SK-N-SH treated with all-trans-retinoic acid at 6 μM for 48 hours (cell line): Measurements from ENCODE around the gene AIM2.

Experiments
- ATAC-seq: fragments of 200-7000 bp; cut with Tn5 transposase; 3 replicates; pipeline ENCODE4 v1.9.1; 2020; ENCODE audit warnings: mild to moderate bottlenecking, moderate library complexity
- ARNTL ChIP-seq: fragments of 450-650 bp; formaldehyde crosslinking; IDR thresholded peaks from 2 replicates; pipeline ENCODE4 v1.5.0; 2020; ENCODE audit warnings: low read depth, mild to moderate bottlenecking, moderate library complexity, borderline replicate concordance
- BACH2 ChIP-seq: fragments of 250-450 bp; sonication (Bioruptor Pico); IDR thresholded peaks from 2 replicates; pipeline ENCODE4 v1.9.0; 2021; ENCODE audit warnings: mild to moderate bottlenecking, borderline replicate concordance
- CREB5 ChIP-seq: fragments of 250-450 bp; sonication (Bioruptor Pico); IDR thresholded peaks from 2 replicates; pipeline ENCODE4 v1.5.1; 2020; ENCODE audit warnings: low read depth, mild to moderate bottlenecking, moderate library complexity
- CSDC2 ChIP-seq: fragments of 250-450 bp; sonication (Bioruptor Pico); IDR thresholded peaks from 2 replicates; pipeline ENCODE4 v1.5.0; 2020; ENCODE audit warnings: mild to moderate bottlenecking, moderate library complexity
- ESRRG ChIP-seq: fragments of 250-450 bp; sonication (Bioruptor Pico); IDR thresholded peaks from 2 replicates; pipeline ENCODE4 v1.6.1; 2021; ENCODE audit warnings: mild to moderate bottlenecking
- GLIS3 ChIP-seq: fragments of 250-450 bp; sonication (Bioruptor Pico); IDR thresholded peaks from 2 replicates; pipeline ENCODE4 v1.5.0; 2020; ENCODE audit warnings: mild to moderate bottlenecking, moderate library complexity
- ISL1 ChIP-seq: fragments of 250-450 bp; sonication (Bioruptor Pico); IDR thresholded peaks from 2 replicates; pipeline ENCODE4 v2.1.2; 2022; ENCODE audit warnings: mild to moderate bottlenecking, moderate library complexity
- OSR1 ChIP-seq: fragments of 250-450 bp; sonication (Bioruptor Pico); IDR thresholded peaks from 2 replicates; pipeline ENCODE4 v1.8.0; 2022; ENCODE audit warnings: moderate library complexity, mild to moderate bottlenecking, inconsistent platforms
- PPARA ChIP-seq: fragments of 250-450 bp; sonication (Bioruptor Pico); IDR thresholded peaks from 2 replicates; pipeline ENCODE4 v1.5.0; 2020; ENCODE audit warnings: mild to moderate bottlenecking, borderline replicate concordance
- RARB ChIP-seq: fragments of 250-450 bp; sonication (Bioruptor Pico); IDR thresholded peaks from 2 replicates; pipeline ENCODE4 v1.8.0; 2021; ENCODE audit warnings: mild to moderate bottlenecking, moderate library complexity
- SNAI2 ChIP-seq: fragments of 250-450 bp; sonication (Bioruptor Pico); IDR thresholded peaks from 2 replicates; pipeline ENCODE4 v1.5.0; 2020; ENCODE audit warnings: mild to moderate bottlenecking, moderate library complexity
- TCF4 ChIP-seq: fragments of 250-450 bp; sonication (Bioruptor Pico); IDR thresholded peaks from 2 replicates; pipeline ENCODE4 v1.8.0; 2021; ENCODE audit warnings: mild to moderate bottlenecking, moderate library complexity, borderline replicate concordance
- TOX ChIP-seq: fragments of 250-450 bp; sonication (Bioruptor Pico); IDR thresholded peaks from 2 replicates; pipeline ENCODE4 v1.8.0; 2021; ENCODE audit warnings: mild to moderate bottlenecking, moderate library complexity, borderline replicate concordance
- ZC3H10 ChIP-seq: fragments of 250-450 bp; sonication (Bioruptor Pico); IDR thresholded peaks from 2 replicates; pipeline ENCODE4 v1.5.1; 2021; ENCODE audit warnings: mild to moderate bottlenecking, moderate library complexity
- ZFP3 ChIP-seq: fragments of 250-450 bp; sonication (Bioruptor Pico); IDR thresholded peaks from 2 replicates; pipeline ENCODE4 v1.5.0; 2020; ENCODE audit warnings: mild to moderate bottlenecking, moderate library complexity
- ZFP30 ChIP-seq: fragments of 450-650 bp; formaldehyde crosslinking; IDR thresholded peaks from 2 replicates; pipeline ENCODE4 v1.5.0; 2022; ENCODE audit warnings: mild to moderate bottlenecking, moderate library complexity
- ZNF565 ChIP-seq: fragments of 450-650 bp; formaldehyde crosslinking; conservative IDR thresholded peaks from 2 replicates; pipeline ENCODE4 v1.5.0; 2020; ENCODE audit warnings: low read depth, mild to moderate bottlenecking, moderate library complexity
- ZNF8 ChIP-seq: fragments of 450-650 bp; formaldehyde crosslinking; IDR thresholded peaks from 2 replicates; pipeline ENCODE4 v1.5.0; 2020; ENCODE audit warnings: mild to moderate bottlenecking, moderate library complexity
- TF ChIP-seq, protein P1 (sequence below): fragments of 250-450 bp; sonication (Bioruptor Pico); IDR thresholded peaks from 2 replicates; pipeline ENCODE4 v1.8.0; 2020; ENCODE audit warnings: mild to moderate bottlenecking, moderate library complexity, borderline replicate concordance
- TF ChIP-seq, protein P2 (sequence below): fragments of 250-450 bp; sonication (Bioruptor Pico); IDR thresholded peaks from 2 replicates; pipeline ENCODE4 v1.8.0; 2021; ENCODE audit warnings: low read depth, mild to moderate bottlenecking, moderate library complexity, borderline replicate concordance
- TF ChIP-seq, protein P3 (sequence below): fragments of 250-450 bp; sonication (Bioruptor Pico); IDR thresholded peaks from 2 replicates; pipeline ENCODE4 v1.5.0; 2020; ENCODE audit warnings: mild to moderate bottlenecking, moderate library complexity

AIM2 gene

DNA sequence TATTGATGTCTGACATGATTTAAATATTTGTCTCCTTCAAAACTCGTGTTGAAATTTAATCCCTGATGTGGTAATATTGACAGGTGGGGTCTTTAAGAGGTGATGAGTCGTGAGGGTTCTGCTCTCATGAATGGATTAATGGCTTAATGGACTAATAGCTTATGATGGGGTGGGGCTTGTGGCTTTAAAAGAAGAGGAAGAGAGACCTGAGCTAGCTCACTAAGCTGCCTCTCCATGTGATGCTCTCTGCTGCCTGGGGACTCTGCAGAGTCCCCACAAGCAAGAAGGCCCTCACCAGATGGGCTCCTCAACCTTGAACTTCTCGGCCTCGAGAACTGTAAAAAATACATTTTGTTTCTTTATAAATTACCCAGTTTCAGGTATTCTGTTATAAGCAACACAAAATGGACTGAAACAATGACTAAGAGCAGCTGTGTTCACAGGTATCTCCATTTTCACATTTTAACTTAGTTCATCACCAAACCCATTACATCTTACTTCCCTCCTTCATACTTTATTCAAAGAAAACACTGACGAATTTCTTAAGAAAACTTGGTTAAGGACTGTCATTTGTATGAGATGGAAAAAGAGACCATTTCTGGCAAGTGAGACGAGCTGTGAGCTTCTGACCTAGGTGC lies 12.1 kb upstream of the AIM2 start:
- TF ChIP-seq CREB5 (no peak), ZNF565 (CRISPR knock-in tag) (no peak), ESRRG (CRISPR knock-in tag) (no peak), ISL1 (CRISPR knock-in tag) (no peak), RARB (CRISPR knock-in tag) (no peak), SNAI2 (CRISPR knock-in tag) (no peak), GLIS3 (CRISPR knock-in tag) (no peak), TCF4 (CRISPR knock-in tag) (no peak)
- TF ChIP-seq, protein P1, sequence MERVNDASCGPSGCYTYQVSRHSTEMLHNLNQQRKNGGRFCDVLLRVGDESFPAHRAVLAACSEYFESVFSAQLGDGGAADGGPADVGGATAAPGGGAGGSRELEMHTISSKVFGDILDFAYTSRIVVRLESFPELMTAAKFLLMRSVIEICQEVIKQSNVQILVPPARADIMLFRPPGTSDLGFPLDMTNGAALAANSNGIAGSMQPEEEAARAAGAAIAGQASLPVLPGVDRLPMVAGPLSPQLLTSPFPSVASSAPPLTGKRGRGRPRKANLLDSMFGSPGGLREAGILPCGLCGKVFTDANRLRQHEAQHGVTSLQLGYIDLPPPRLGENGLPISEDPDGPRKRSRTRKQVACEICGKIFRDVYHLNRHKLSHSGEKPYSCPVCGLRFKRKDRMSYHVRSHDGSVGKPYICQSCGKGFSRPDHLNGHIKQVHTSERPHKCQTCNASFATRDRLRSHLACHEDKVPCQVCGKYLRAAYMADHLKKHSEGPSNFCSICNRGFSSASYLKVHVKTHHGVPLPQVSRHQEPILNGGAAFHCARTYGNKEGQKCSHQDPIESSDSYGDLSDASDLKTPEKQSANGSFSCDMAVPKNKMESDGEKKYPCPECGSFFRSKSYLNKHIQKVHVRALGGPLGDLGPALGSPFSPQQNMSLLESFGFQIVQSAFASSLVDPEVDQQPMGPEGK = no peak
- ATAC-seq = no peak

- TF ChIP-seq ESRRG (CRISPR knock-in tag) = no peak
- TF ChIP-seq RARB (CRISPR knock-in tag) = 0 out of 2 replicates have a peak, but pooled peaks have one; percentile 19
- TF ChIP-seq SNAI2 (CRISPR knock-in tag) = no peak
- no peak for TF ChIP-seq ZC3H10 (CRISPR knock-in tag)
- peak; percentile 83 for ATAC-seq
Observed at GRCh38 chr1:159088050-159088449, 11.5 kb upstream of the AIM2 start.

DNA sequence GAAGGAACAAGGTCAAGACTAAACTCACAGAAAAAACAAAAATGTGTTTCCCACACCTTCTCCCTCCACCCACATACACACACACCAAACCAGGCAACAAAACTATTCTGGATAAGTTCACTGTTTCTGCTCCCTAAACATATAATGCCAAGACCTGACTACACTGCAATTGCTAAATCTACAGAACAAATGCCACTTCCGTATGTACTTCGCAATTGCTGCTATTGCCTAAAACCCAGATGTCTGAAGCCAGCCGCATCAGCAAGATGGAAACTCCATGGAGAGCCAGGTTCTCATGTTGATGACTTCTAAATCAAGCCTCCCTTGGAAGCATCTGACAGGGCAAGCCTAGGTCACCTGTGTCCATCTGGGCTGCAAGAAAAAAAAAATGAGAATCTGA lies 8.3 kb upstream of the AIM2 start:
- no peak for TF ChIP-seq ZC3H10 (CRISPR knock-in tag)
- TF ChIP-seq ZNF8 (CRISPR knock-in tag) = no peak
- no peak for TF ChIP-seq OSR1 (CRISPR knock-in tag)
- no peak for TF ChIP-seq ARNTL (CRISPR knock-in tag)
- no peak for TF ChIP-seq ISL1 (CRISPR knock-in tag)
- TF ChIP-seq ZNF565 (CRISPR knock-in tag) = no peak
- TF ChIP-seq, all 23 proteins: peak for 0

GRCh38 chr1:159084152-159084551 lies 7.6 kb upstream of the AIM2 start:
- no peak for TF ChIP-seq TOX (CRISPR knock-in tag)
- no peak for TF ChIP-seq ARNTL (CRISPR knock-in tag)
- no peak for TF ChIP-seq TCF4 (CRISPR knock-in tag)
- TF ChIP-seq RARB (CRISPR knock-in tag) = no peak
- TF ChIP-seq ZNF8 (CRISPR knock-in tag) = no peak
- TF ChIP-seq ESRRG (CRISPR knock-in tag) = no peak
- TF ChIP-seq, protein P2, sequence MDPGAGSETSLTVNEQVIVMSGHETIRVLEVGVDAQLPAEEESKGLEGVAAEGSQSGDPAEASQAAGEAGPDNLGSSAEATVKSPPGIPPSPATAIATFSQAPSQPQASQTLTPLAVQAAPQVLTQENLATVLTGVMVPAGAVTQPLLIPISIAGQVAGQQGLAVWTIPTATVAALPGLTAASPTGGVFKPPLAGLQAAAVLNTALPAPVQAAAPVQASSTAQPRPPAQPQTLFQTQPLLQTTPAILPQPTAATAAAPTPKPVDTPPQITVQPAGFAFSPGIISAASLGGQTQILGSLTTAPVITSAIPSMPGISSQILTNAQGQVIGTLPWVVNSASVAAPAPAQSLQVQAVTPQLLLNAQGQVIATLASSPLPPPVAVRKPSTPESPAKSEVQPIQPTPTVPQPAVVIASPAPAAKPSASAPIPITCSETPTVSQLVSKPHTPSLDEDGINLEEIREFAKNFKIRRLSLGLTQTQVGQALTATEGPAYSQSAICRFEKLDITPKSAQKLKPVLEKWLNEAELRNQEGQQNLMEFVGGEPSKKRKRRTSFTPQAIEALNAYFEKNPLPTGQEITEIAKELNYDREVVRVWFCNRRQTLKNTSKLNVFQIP (CRISPR knock-in tag) = no peak
- TF ChIP-seq, protein P1 = no peak
- TF ChIP-seq PPARA = no peak
- TF ChIP-seq ZFP3 (CRISPR knock-in tag) = no peak
- TF ChIP-seq ZFP30 (CRISPR knock-in tag) = no peak
- no peak for TF ChIP-seq BACH2 (CRISPR knock-in tag)
- TF ChIP-seq CSDC2 (CRISPR knock-in tag) = no peak
- TF ChIP-seq, protein P3, sequence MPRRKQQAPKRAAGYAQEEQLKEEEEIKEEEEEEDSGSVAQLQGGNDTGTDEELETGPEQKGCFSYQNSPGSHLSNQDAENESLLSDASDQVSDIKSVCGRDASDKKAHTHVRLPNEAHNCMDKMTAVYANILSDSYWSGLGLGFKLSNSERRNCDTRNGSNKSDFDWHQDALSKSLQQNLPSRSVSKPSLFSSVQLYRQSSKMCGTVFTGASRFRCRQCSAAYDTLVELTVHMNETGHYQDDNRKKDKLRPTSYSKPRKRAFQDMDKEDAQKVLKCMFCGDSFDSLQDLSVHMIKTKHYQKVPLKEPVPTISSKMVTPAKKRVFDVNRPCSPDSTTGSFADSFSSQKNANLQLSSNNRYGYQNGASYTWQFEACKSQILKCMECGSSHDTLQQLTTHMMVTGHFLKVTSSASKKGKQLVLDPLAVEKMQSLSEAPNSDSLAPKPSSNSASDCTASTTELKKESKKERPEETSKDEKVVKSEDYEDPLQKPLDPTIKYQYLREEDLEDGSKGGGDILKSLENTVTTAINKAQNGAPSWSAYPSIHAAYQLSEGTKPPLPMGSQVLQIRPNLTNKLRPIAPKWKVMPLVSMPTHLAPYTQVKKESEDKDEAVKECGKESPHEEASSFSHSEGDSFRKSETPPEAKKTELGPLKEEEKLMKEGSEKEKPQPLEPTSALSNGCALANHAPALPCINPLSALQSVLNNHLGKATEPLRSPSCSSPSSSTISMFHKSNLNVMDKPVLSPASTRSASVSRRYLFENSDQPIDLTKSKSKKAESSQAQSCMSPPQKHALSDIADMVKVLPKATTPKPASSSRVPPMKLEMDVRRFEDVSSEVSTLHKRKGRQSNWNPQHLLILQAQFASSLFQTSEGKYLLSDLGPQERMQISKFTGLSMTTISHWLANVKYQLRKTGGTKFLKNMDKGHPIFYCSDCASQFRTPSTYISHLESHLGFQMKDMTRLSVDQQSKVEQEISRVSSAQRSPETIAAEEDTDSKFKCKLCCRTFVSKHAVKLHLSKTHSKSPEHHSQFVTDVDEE (CRISPR knock-in tag) = no peak
- TF ChIP-seq ZNF565 (CRISPR knock-in tag) = no peak
- TF ChIP-seq ISL1 (CRISPR knock-in tag) = no peak
- ATAC-seq = no peak

More for the DNA sequence above, 8.3 kb upstream of the AIM2 start:
- ATAC-seq = no peak
